ENCODE results near the gene LRRC49.
"Not testable (repeated sequence)": the region's sequence is repeated elsewhere in the genome, so short reads cannot be mapped to it uniquely, and the experiment has no call there.

Gene LRRC49

GRCh38 chr15:70892002-70892911 lies at the start of gene LRRC49, which contains the start of gene THAP10:
LRRC49 (plus strand) TSS chr15:70892826; CDS start chr15:70892895, 69 bp downstream.
THAP10 (minus strand) TSS chr15:70892433; CDS start chr15:70892272, 161 bp downstream.
- DNase-seq (ENCODE audit: low read depth in 2 of 2): peak in 1 of 2 donors; percentile 26

- no peak for DNase-seq (ENCODE audit: low read depth in 2 of 2)
Observed at GRCh38 chr15:70845602-70846360, 46.8 kb upstream of the LRRC49 start.

- no peak for DNase-seq (ENCODE audit: low read depth in 2 of 2)
Observed at GRCh38 chr15:70851889-70852288, 40.7 kb upstream of the LRRC49 start.

- no peak for DNase-seq (ENCODE audit: low read depth in 2 of 2)
Observed at GRCh38 chr15:70852501-70853317, 39.9 kb upstream of the LRRC49 start.

GRCh38 chr15:70853318-70853972 lies 39.2 kb upstream of the LRRC49 start:
- DNase-seq (ENCODE audit: low read depth in 2 of 2): no peak

GRCh38 chr15:70853973-70854665 lies 38.5 kb upstream of the LRRC49 start, which contains the start of gene LARP6:
LARP6 (minus strand) TSS chr15:70854157; CDS start chr15:70854088, 69 bp downstream.
- peak in 1 of 2 donors; percentile 7 for DNase-seq (ENCODE audit: low read depth in 2 of 2)

- no peak for DNase-seq (ENCODE audit: low read depth in 2 of 2)
Observed at GRCh38 chr15:70854666-70854976, 38.0 kb upstream of the LRRC49 start.

- no peak for DNase-seq (ENCODE audit: low read depth in 2 of 2)
Observed at GRCh38 chr15:70855764-70856163, 36.9 kb upstream of the LRRC49 start.

- DNase-seq (ENCODE audit: low read depth in 2 of 2): no peak
Observed at GRCh38 chr15:70856177-70856883, 36.3 kb upstream of the LRRC49 start.

- DNase-seq (ENCODE audit: low read depth in 2 of 2): no peak
Observed at GRCh38 chr15:70856884-70857561, 35.6 kb upstream of the LRRC49 start.

- DNase-seq (ENCODE audit: low read depth in 2 of 2): no peak
Observed at GRCh38 chr15:70857562-70858285, 34.9 kb upstream of the LRRC49 start.

- not testable (repeated sequence) for DNase-seq (ENCODE audit: low read depth in 2 of 2)
Observed at GRCh38 chr15:70858614-70859321, 33.9 kb upstream of the LRRC49 start.

- no peak for DNase-seq (ENCODE audit: low read depth in 2 of 2)
Observed at GRCh38 chr15:70859322-70859908, 33.2 kb upstream of the LRRC49 start.

- no peak for DNase-seq (ENCODE audit: low read depth in 2 of 2)
Observed at GRCh38 chr15:70859998-70860397, 32.6 kb upstream of the LRRC49 start.

- DNase-seq (ENCODE audit: low read depth in 2 of 2): no peak
Observed at GRCh38 chr15:70863450-70864218, 29.0 kb upstream of the LRRC49 start.

- no peak for DNase-seq (ENCODE audit: low read depth in 2 of 2)
Observed at GRCh38 chr15:70866982-70867641, 25.5 kb upstream of the LRRC49 start.

All from stimulated activated CD4-positive, alpha-beta T cell treated with anti-CD3 and anti-CD28 coated beads, Interleukin-15, amount 100 ng/mL, for 48 hours (primary cell).